Medulla oblongata (tissue), 1 donor: ENCODE results near the gene ARHGAP31.
A peak's percentile ranks its signal among the peaks of the same experiment; 100 is the strongest.
"Not testable (repeated sequence)": the region's sequence is repeated elsewhere in the genome, so short reads cannot be mapped to it uniquely, and the experiment has no call there.

Experiments used
- DNase-seq: peaks from one replicate; pipeline ENCODE4 v3.0.0-alpha.2; 2015; ENCODE audit errors: extremely low spot score

Gene ARHGAP31

GRCh38 chr3:119322021-119322834 is 28.0 kb downstream of the ARHGAP31 start:
- DNase-seq: no peak

- peak; percentile 81 for DNase-seq
These were observed 28.9 kb downstream of the ARHGAP31 start for GRCh38 chr3:119322835-119323722.

- DNase-seq: no peak
These were observed 29.5 kb downstream of the ARHGAP31 start for GRCh38 chr3:119323723-119324085.

GRCh38 chr3:119324899-119325298 is 30.7 kb downstream of the ARHGAP31 start:
- no peak for DNase-seq

GRCh38 chr3:119326976-119327375 is 32.8 kb downstream of the ARHGAP31 start:
- no peak for DNase-seq

GRCh38 chr3:119329551-119329950 is 35.4 kb downstream of the ARHGAP31 start:
- peak; percentile 85 for DNase-seq

GRCh38 chr3:119330181-119330580 is 36.0 kb downstream of the ARHGAP31 start:
- DNase-seq: no peak

- DNase-seq: no peak
These were observed 36.7 kb downstream of the ARHGAP31 start for GRCh38 chr3:119330858-119331257.

- DNase-seq: no peak
These were observed 37.5 kb downstream of the ARHGAP31 start for GRCh38 chr3:119331661-119332060.

GRCh38 chr3:119333773-119334509 is 39.8 kb downstream of the ARHGAP31 start:
- no peak for DNase-seq

GRCh38 chr3:119336823-119337222 is 42.6 kb downstream of the ARHGAP31 start:
- no peak for DNase-seq

GRCh38 chr3:119337407-119337806 is 43.2 kb downstream of the ARHGAP31 start:
- DNase-seq: not testable (repeated sequence)

- DNase-seq: no peak
These were observed 44.6 kb downstream of the ARHGAP31 start for GRCh38 chr3:119338754-119339153.

GRCh38 chr3:119340014-119340413 is 45.8 kb downstream of the ARHGAP31 start:
- DNase-seq: no peak

- no peak for DNase-seq
These were observed 46.3 kb downstream of the ARHGAP31 start for GRCh38 chr3:119340446-119340845.

- DNase-seq: no peak
These were observed 48.0 kb downstream of the ARHGAP31 start for GRCh38 chr3:119342176-119342575.

GRCh38 chr3:119343719-119344118 is 49.5 kb downstream of the ARHGAP31 start:
- peak; percentile 32 for DNase-seq

- DNase-seq: no peak
These were observed 51.9 kb downstream of the ARHGAP31 start for GRCh38 chr3:119346076-119346496.

- no peak for DNase-seq
These were observed 52.9 kb downstream of the ARHGAP31 start for GRCh38 chr3:119347036-119347435.

- no peak for DNase-seq
These were observed 55.3 kb downstream of the ARHGAP31 start for GRCh38 chr3:119349354-119350041.

GRCh38 chr3:119350114-119350513 is 55.9 kb downstream of the ARHGAP31 start:
- no peak for DNase-seq
